Left cardiac atrium (tissue), 2 donors: ENCODE data around the gene ZNFX1. TPM values are rescaled to one million over a fixed set of nuclear protein-coding genes. Genes with fewer than 3 reads are reported as not detected.

Experiments
- total RNA-seq, 2 donors: library from RNA; stranded (reverse); fragmentation: NEBNext Ultra II Directional; extraction: Animal tissue kit (Norgen Biotek cat#: 25700); gene quantifications; one replicate each; pipeline ENCODE4 v1.2.1, GENCODE V29; 2021
- donor health status: DM: no; HTN: yes; CAD: no; lungs with severe emphysema.
- donor health status: DM: yes; HTN: yes; CAD: no.

The ZNFX1 gene
- total RNA-seq, 2 donors from 2014 or later = 20.3 to 24.5 TPM

Other genes with a start within 250 kb of the ZNFX1 start
- 10 to 100 TPM; 38.8 to 41.1 TPM for gene CSE1L, start 231.7 kb downstream of the ZNFX1 start, total RNA-seq
- 10 to 100 TPM; 48.7 to 61.8 TPM for gene STAU1, start 89.7 kb downstream of the ZNFX1 start, total RNA-seq
- 10 to 100 TPM; 13.3 to 19.0 TPM for gene DDX27, start 58.6 kb downstream of the ZNFX1 start, total RNA-seq
- gene KCNB1, start 204.6 kb upstream of the ZNFX1 start, total RNA-seq = 1 to 10 TPM; 2.0 to 2.1 TPM